ENCODE results near the gene SQOR.

Gene SQOR

GRCh38 chr15:45705510-45706473 is 71.0 kb downstream of the SQOR start:
- DNase-seq (ENCODE audit: low read depth): peak; percentile 76

GRCh38 chr15:45710657-45711056 is 75.8 kb downstream of the SQOR start:
- no peak for DNase-seq (ENCODE audit: low read depth)

- DNase-seq (ENCODE audit: low read depth): peak; percentile 35
These were observed 80.0 kb downstream of the SQOR start for GRCh38 chr15:45714590-45715488.

- DNase-seq (ENCODE audit: low read depth): no peak
These were observed 80.7 kb downstream of the SQOR start for GRCh38 chr15:45715528-45715927.

GRCh38 chr15:45719490-45719889 is 84.7 kb downstream of the SQOR start:
- no peak for DNase-seq (ENCODE audit: low read depth)

- DNase-seq (ENCODE audit: low read depth): no peak
These were observed 85.4 kb downstream of the SQOR start for GRCh38 chr15:45720183-45720582.

GRCh38 chr15:45728641-45729040 is 93.8 kb downstream of the SQOR start:
- no peak for DNase-seq (ENCODE audit: low read depth)

GRCh38 chr15:45729141-45729540 is 94.3 kb downstream of the SQOR start:
- no peak for DNase-seq (ENCODE audit: low read depth)

- no peak for DNase-seq (ENCODE audit: low read depth)
These were observed 96.5 kb downstream of the SQOR start for GRCh38 chr15:45731343-45731742.

GRCh38 chr15:45732662-45733061 is 97.8 kb downstream of the SQOR start:
- no peak for DNase-seq (ENCODE audit: low read depth)

GRCh38 chr15:45734260-45734711 is 99.5 kb downstream of the SQOR start:
- DNase-seq (ENCODE audit: low read depth): no peak

Measured in HS-27A (cell line).